DND-41 (cell line): ENCODE data around the gene FOXO4.

Experiments used
- ATAC-seq: fragments of 200-7000 bp; cut with Tn5 transposase; 3 replicates; pipeline ENCODE4 v1.9.1; 2021; ENCODE audit warnings: low read depth; ENCODE audit not compliant: insufficient read depth
- DNase-seq: peaks from one replicate; pipeline ENCODE4 v3.0.0-alpha.2; 2020
- H2AFZ ChIP-seq: 2 replicates; pipeline ENCODE4 v1.6.0; 2012; ENCODE audit warnings: low read depth, low read length
- H3K27ac ChIP-seq: 2 replicates; pipeline ENCODE4 v1.5.1; 2012; ENCODE audit warnings: low read length, inconsistent platforms
- H3K27me3 ChIP-seq: fragments of 200-600 bp; sonication (generic); 2 replicates; pipeline ENCODE4 v1.6.0; 2012; ENCODE audit warnings: low read length, mild to moderate bottlenecking, inconsistent platforms; ENCODE audit not compliant: insufficient read depth, poor library complexity
- H3K36me3 ChIP-seq: 2 replicates; pipeline ENCODE4 v1.5.1; 2012; ENCODE audit warnings: low read length, inconsistent platforms; ENCODE audit not compliant: insufficient read depth
- H3K4me1 ChIP-seq: 2 replicates; pipeline ENCODE4 v1.5.1; 2012; ENCODE audit warnings: mild to moderate bottlenecking, low read length; ENCODE audit not compliant: insufficient read depth
- H3K4me2 ChIP-seq: 2 replicates; pipeline ENCODE4 v1.6.0; 2012; ENCODE audit warnings: mild to moderate bottlenecking, moderate library complexity, low read length, inconsistent platforms; ENCODE audit not compliant: insufficient read depth
- H3K4me3 ChIP-seq, 2 experiments: fragments of 200-600 bp in 1 of 2; shearing (Covaris generic) in 1 of 2; 2 replicates each; pipeline ENCODE4 v1.5.1; 2012 to 2016; ENCODE audit warnings: inconsistent platforms in 2 of 2, low read length in 2 of 2, mild to moderate bottlenecking in 2 of 2, low read depth in 1 of 2, moderate library complexity in 1 of 2
- H3K79me2 ChIP-seq: 2 replicates; pipeline ENCODE4 v1.6.0; 2012; ENCODE audit warnings: low read length, inconsistent platforms; ENCODE audit not compliant: insufficient read depth
- H3K9ac ChIP-seq: 2 replicates; pipeline ENCODE4 v1.6.0; 2012; ENCODE audit warnings: low read depth, mild to moderate bottlenecking, inconsistent platforms, low read length, moderate library complexity
- H3K9me3 ChIP-seq: 2 replicates; pipeline ENCODE4 v1.5.1; 2012; ENCODE audit warnings: low read length, moderate library complexity, mild to moderate bottlenecking, inconsistent platforms; ENCODE audit not compliant: insufficient read depth, severe bottlenecking
- H4K20me1 ChIP-seq: 2 replicates; pipeline ENCODE4 v1.6.0; 2012; ENCODE audit warnings: low read length; ENCODE audit not compliant: insufficient read depth
- CTCF ChIP-seq: IDR thresholded peaks from 2 replicates; pipeline ENCODE4 v1.5.1; 2012; ENCODE audit warnings: borderline replicate concordance, low read length, moderate library complexity, mild to moderate bottlenecking; ENCODE audit not compliant: poor library complexity, severe bottlenecking; ENCODE audit errors: extremely low read depth
- EZH2 ChIP-seq: IDR thresholded peaks from 3 replicates; pipeline ENCODE4 v1.6.1; 2012; ENCODE audit warnings: borderline replicate concordance, low read depth, mild to moderate bottlenecking, moderate library complexity, low read length, inconsistent platforms; ENCODE audit not compliant: severe bottlenecking

Gene FOXO4

GRCh38 chrX:71102292-71102691 lies 6.6 kb downstream of the FOXO4 start:
- Histone ChIP-seq H3K27ac (peak overlapping the region; percentile 92), H2AFZ (no peak overlapping the region), H3K4me3 (no peak overlapping the region), H4K20me1 (no peaks in the 10 kb centered on the region), H3K9ac (0 out of 2 replicates have a peak overlapping the region, but pooled peaks have one; percentile 86), H3K79me2 (peaks cover 39% of the 10 kb centered on the region), H3K9me3 (no peaks in the 10 kb centered on the region), H3K4me1 (peaks cover 70% of the 10 kb centered on the region), H3K27me3 (no peaks in the 10 kb centered on the region), H3K4me2 (no peak overlapping the region), H3K36me3 (peaks cover 7% of the 10 kb centered on the region)
- ATAC-seq (no peak), DNase-seq (no peak)
- TF ChIP-seq EZH2: no peak
- TF ChIP-seq CTCF: no peak

- Histone ChIP-seq H3K9me3 (no peaks in the 10 kb centered on the region), H3K27ac (peak overlapping the region; percentile 92), H3K4me1 (peaks cover 70% of the 10 kb centered on the region), H2AFZ (peak overlapping the region; percentile 30; the same call in 1 of the 2 replicates), H3K4me2 (peak overlapping the region; percentile 66), H3K9ac (peak overlapping the region; percentile 86), H4K20me1 (no peaks in the 10 kb centered on the region), H3K79me2 (peaks cover 48% of the 10 kb centered on the region), H3K4me3 (peak overlapping the region; percentile 41 to 54; a peak in 3 of 4 replicates), H3K36me3 (peaks cover 13% of the 10 kb centered on the region), H3K27me3 (no peaks in the 10 kb centered on the region)
- ATAC-seq (peak; percentile 76), DNase-seq (peak; percentile 91)
- TF ChIP-seq CTCF (no peak), EZH2 (no peak)
Measured at GRCh38 chrX:71103110-71103983, 7.7 kb downstream of the FOXO4 start.

GRCh38 chrX:71105628-71106027 lies 10.0 kb downstream of the FOXO4 start:
- Histone ChIP-seq H3K9ac (peak overlapping the region; percentile 86; the same call in 1 of the 2 replicates), H4K20me1 (no peaks in the 10 kb centered on the region), H3K9me3 (no peaks in the 10 kb centered on the region), H2AFZ (no peak overlapping the region), H3K36me3 (peaks cover 34% of the 10 kb centered on the region), H3K4me2 (peak overlapping the region; percentile 14; the same call in 1 of the 2 replicates), H3K27me3 (no peaks in the 10 kb centered on the region), H3K4me3 (peak overlapping the region in 1 of 2 experiments; percentile 1; a peak in 1 of 4 replicates), H3K79me2 (peaks cover 62% of the 10 kb centered on the region), H3K4me1 (peaks cover 80% of the 10 kb centered on the region), H3K27ac (peak overlapping the region; percentile 78)
- no peak for DNase-seq
- TF ChIP-seq EZH2 (no peak), CTCF (no peak)
- no peak for ATAC-seq
